Trophoblast cell (in vitro differentiated cells and primary cell): ENCODE results near the gene ARHGEF26.

Experiments used
- DNase-seq, 2 donors: peaks; one replicate each; pipeline ENCODE4 v3.0.0-alpha.2; 2016
- H2AFZ ChIP-seq: 2 replicates; pipeline ENCODE4 v1.6.1; 2013; ENCODE audit warnings: low read length, moderate library complexity, mild to moderate bottlenecking; ENCODE audit not compliant: insufficient read depth, poor library complexity
- H2AK5ac ChIP-seq: 2 replicates; pipeline ENCODE4 v1.6.1; 2013; ENCODE audit warnings: mild to moderate bottlenecking, low read length
- H2BK120ac ChIP-seq: 2 replicates; pipeline ENCODE4 v1.6.1; 2013; ENCODE audit warnings: low read length, mild to moderate bottlenecking, moderate library complexity; ENCODE audit not compliant: insufficient read depth, poor library complexity
- H2BK12ac ChIP-seq: 2 replicates; pipeline ENCODE4 v1.6.1; 2013; ENCODE audit warnings: mild to moderate bottlenecking, low read length, moderate library complexity
- H2BK5ac ChIP-seq: 2 replicates; pipeline ENCODE4 v1.6.1; 2013; ENCODE audit warnings: low read length, low read depth, moderate library complexity, mild to moderate bottlenecking; ENCODE audit not compliant: poor library complexity
- H3K14ac ChIP-seq: 2 replicates; pipeline ENCODE4 v1.6.1; 2013; ENCODE audit warnings: mild to moderate bottlenecking, low read length
- H3K18ac ChIP-seq: 2 replicates; pipeline ENCODE4 v1.6.1; 2013; ENCODE audit warnings: mild to moderate bottlenecking, low read length
- H3K23ac ChIP-seq: 2 replicates; pipeline ENCODE4 v1.6.1; 2013; ENCODE audit warnings: low read length
- H3K27ac ChIP-seq: 2 replicates; pipeline ENCODE4 v1.5.1; 2013; ENCODE audit warnings: low read depth, mild to moderate bottlenecking, inconsistent platforms, low read length, moderate library complexity
- H3K27me3 ChIP-seq: 2 replicates; pipeline ENCODE4 v1.6.1; 2013; ENCODE audit warnings: inconsistent platforms, mild to moderate bottlenecking, low read length, moderate library complexity; ENCODE audit not compliant: insufficient read depth
- H3K36me3 ChIP-seq, 2 experiments: 1 replicate in 1 of 2; 2 replicates in 1 of 2; pipeline ENCODE4 v1.6.1; 2013; ENCODE audit warnings: low read length in 2 of 2, mild to moderate bottlenecking in 2 of 2, moderate library complexity in 1 of 2; ENCODE audit not compliant: insufficient read depth in 2 of 2, control insufficient read depth in 1 of 2
- H3K4ac ChIP-seq: 2 replicates; pipeline ENCODE4 v1.6.1; 2013; ENCODE audit warnings: low read depth, mild to moderate bottlenecking, low read length, moderate library complexity
- H3K4me1 ChIP-seq, 2 experiments: 1 replicate in 1 of 2; 2 replicates in 1 of 2; pipeline ENCODE4 v1.6.1; 2013; ENCODE audit warnings: low read length in 2 of 2, mild to moderate bottlenecking in 2 of 2, moderate library complexity in 1 of 2; ENCODE audit not compliant: insufficient read depth in 2 of 2, control insufficient read depth in 1 of 2
- H3K4me2 ChIP-seq: 2 replicates; pipeline ENCODE4 v1.6.1; 2013; ENCODE audit warnings: inconsistent platforms, mild to moderate bottlenecking, low read length, moderate library complexity
- H3K4me3 ChIP-seq: 2 replicates; pipeline ENCODE4 v1.5.1; 2013; ENCODE audit warnings: mild to moderate bottlenecking, low read depth, low read length, inconsistent platforms
- H3K79me1 ChIP-seq: one replicate; pipeline ENCODE4 v1.6.1; 2013; ENCODE audit warnings: low read length
- H3K79me2 ChIP-seq: 2 replicates; pipeline ENCODE4 v1.6.1; 2013; ENCODE audit warnings: low read length, mild to moderate bottlenecking; ENCODE audit not compliant: control insufficient read depth, insufficient read depth, poor library complexity
- H3K9ac ChIP-seq: 2 replicates; pipeline ENCODE4 v1.6.1; 2013; ENCODE audit warnings: mild to moderate bottlenecking, low read length
- H3K9me3 ChIP-seq: 2 replicates; pipeline ENCODE4 v1.6.1; 2013; ENCODE audit warnings: low read depth, mild to moderate bottlenecking, control low read depth, inconsistent platforms, low read length; ENCODE audit not compliant: insufficient read depth
- H4K12ac ChIP-seq: 2 replicates; pipeline ENCODE4 v1.6.1; 2013; ENCODE audit warnings: low read depth, mild to moderate bottlenecking, low read length, moderate library complexity
- H4K8ac ChIP-seq: 2 replicates; pipeline ENCODE4 v1.6.1; 2013; ENCODE audit warnings: low read depth, mild to moderate bottlenecking, low read length, moderate library complexity
- H4K91ac ChIP-seq: one replicate; pipeline ENCODE4 v1.6.1; 2013; ENCODE audit warnings: low read depth, mild to moderate bottlenecking, low read length, moderate library complexity
- WGBS: extraction: QIAGEN DNeasy Blood & Tissue Kit; methylation state at CpG from one replicate; pipeline ENCODE4 v1.1.7; 2013; ENCODE audit warnings: missing lambda C conversion rate; ENCODE audit not compliant: insufficient read length, insufficient coverage; ENCODE audit errors: extremely low coverage; 5-methylcytosine and 5-hydroxymethylcytosine counted together

ARHGEF26 gene

DNA sequence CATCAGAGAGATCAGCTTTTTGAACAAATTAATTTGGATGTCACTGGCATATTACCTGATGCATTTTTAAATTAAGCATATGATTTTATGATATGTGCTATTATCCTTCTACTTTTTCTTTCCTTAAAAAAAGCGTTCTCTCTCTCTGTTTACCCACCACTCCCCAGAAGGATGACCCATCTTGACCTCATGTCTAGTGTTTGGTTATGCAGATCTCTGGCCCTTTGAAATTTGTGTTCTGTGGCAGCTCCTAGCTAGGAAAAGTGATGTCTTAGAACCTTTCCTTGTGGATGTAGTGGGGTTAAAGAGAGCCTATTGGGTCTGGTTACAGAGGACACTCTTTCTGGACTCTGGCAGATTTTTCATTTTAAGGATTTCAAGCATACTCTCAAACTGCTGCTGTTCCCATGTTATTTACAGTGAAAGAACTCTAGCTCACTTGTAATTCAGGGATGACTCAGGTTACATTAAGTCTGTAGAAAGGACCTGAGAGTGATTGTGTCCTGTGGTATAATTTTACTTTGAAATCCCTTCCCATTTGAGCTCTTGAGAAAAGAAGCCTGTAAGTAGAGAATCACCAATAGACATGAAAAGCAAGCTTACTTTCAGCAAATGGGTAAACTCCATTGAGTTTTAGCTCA is 23.8 kb downstream of the ARHGEF26 start:
- WGBS: no CpG with 5 or more reads among the region's 1 CpG
- Histone ChIP-seq H2AK5ac (no peak overlapping the region), H2AFZ (no peak overlapping the region), H3K18ac (no peak overlapping the region), H3K79me1 (no peaks in the 10 kb centered on the region), H3K14ac (no peak overlapping the region), H3K36me3 (no peaks in the 10 kb centered on the region), H3K9me3 (no peaks in the 10 kb centered on the region), H4K91ac (no peak overlapping the region), H2BK12ac (no peak overlapping the region), H2BK5ac (no peak overlapping the region), H3K4me2 (no peak overlapping the region), H3K27me3 (no peaks in the 10 kb centered on the region), H3K79me2 (no peaks in the 10 kb centered on the region), H3K4me3 (no peak overlapping the region), H3K4me1 (no peaks in the 10 kb centered on the region), H3K4ac (no peak overlapping the region), H4K12ac (no peak overlapping the region), H2BK120ac (no peak overlapping the region), H3K23ac (no peak overlapping the region), H3K27ac (no peak overlapping the region), H4K8ac (no peak overlapping the region), H3K9ac (no peak overlapping the region)
- no peak for DNase-seq

DNA sequence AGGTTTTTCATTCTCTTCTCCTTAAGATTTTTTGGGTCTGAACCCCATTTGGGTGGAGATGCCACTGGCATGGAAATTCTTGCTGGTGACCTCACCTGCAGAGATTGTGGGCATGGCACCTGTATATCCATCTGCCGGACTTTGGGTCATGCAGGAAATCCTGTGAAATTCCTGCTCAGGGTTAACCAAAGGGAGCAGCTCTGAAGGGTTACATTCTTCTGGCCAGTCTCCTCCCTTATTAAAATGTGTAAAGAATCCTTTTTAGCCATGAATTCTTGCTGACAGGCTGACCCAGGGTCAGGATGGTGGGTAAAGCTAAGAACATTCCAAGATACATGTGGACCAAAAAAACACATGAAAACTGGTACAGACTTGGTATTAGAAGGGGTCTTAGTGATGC is 27.4 kb downstream of the ARHGEF26 start:
- Histone ChIP-seq H3K4ac (no peak overlapping the region), H2BK120ac (no peak overlapping the region), H3K9ac (no peak overlapping the region), H3K18ac (no peak overlapping the region), H3K27ac (no peak overlapping the region), H3K36me3 (no peaks in the 10 kb centered on the region), H3K14ac (no peak overlapping the region), H3K9me3 (no peaks in the 10 kb centered on the region), H3K79me1 (no peaks in the 10 kb centered on the region), H2AFZ (no peak overlapping the region), H3K27me3 (no peaks in the 10 kb centered on the region), H2BK5ac (no peak overlapping the region), H3K4me3 (no peak overlapping the region), H4K12ac (no peak overlapping the region), H2BK12ac (no peak overlapping the region), H4K91ac (no peak overlapping the region), H2AK5ac (no peak overlapping the region), H3K79me2 (no peaks in the 10 kb centered on the region), H3K4me1 (no peaks in the 10 kb centered on the region), H3K4me2 (no peak overlapping the region), H3K23ac (no peak overlapping the region), H4K8ac (no peak overlapping the region)
- no CpG with 5 or more reads among the region's 1 CpG for WGBS
- no peak for DNase-seq

DNA sequence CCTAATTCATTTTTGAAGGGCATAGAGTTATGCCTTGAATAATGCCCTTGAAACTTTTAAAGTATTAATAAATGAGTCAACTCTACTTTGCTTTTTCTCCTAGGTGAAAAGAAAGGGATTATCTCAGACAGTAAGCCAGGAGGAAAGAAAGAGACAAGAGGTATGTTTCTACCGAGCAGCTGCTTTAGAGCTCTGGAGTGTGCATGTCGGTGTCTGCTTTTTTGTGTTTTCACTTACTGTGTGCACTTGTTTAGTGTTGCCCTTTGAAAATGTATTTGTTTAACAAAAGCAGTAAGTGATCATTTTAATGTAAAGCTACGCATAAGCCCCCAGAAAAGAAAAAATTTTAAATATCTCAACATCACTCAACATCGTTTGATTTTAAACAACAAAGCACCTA is 28.1 kb downstream of the ARHGEF26 start:
- Histone ChIP-seq H4K8ac (no peak overlapping the region), H3K79me2 (no peaks in the 10 kb centered on the region), H3K18ac (no peak overlapping the region), H3K9ac (no peak overlapping the region), H4K91ac (no peak overlapping the region), H2BK120ac (no peak overlapping the region), H3K4me3 (no peak overlapping the region), H3K4me2 (no peak overlapping the region), H3K14ac (no peak overlapping the region), H3K9me3 (no peaks in the 10 kb centered on the region), H3K27ac (no peak overlapping the region), H3K23ac (no peak overlapping the region), H3K79me1 (no peaks in the 10 kb centered on the region), H2BK12ac (no peak overlapping the region), H2AFZ (no peak overlapping the region), H2BK5ac (no peak overlapping the region), H3K27me3 (no peaks in the 10 kb centered on the region), H2AK5ac (no peak overlapping the region), H3K4ac (no peak overlapping the region), H4K12ac (no peak overlapping the region), H3K4me1 (no peaks in the 10 kb centered on the region), H3K36me3 (no peaks in the 10 kb centered on the region)
- WGBS: no CpG with 5 or more reads among the region's 4 CpGs
- DNase-seq: no peak

DNA sequence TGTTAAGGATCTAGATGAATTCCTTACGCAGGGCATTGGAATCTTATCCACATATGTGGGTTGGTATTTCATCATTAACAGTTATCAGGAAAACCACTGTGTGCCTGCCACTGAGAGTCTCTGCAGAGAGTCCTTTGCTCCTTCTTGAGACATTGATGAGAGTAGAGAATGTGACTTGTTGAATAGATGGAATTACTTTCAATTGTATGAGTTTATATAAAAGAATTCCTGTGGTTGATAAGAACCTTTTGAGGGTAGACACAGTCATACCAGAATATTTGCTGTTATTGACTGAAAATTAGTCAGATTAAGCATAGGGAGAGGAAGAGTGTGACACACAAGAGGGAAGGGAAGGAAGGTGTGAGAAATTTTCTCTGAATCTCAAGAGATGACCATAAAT is 30.8 kb downstream of the ARHGEF26 start:
- H3K27ac ChIP-seq: no peak overlapping the region
- H2BK120ac ChIP-seq: no peak overlapping the region
- no CpG with 5 or more reads among the region's 1 CpG for WGBS
- H3K18ac ChIP-seq: no peak overlapping the region
- no peak overlapping the region for H4K8ac ChIP-seq
- no peaks in the 10 kb centered on the region for H3K4me1 ChIP-seq
- H4K91ac ChIP-seq: no peak overlapping the region
- no peak overlapping the region for H2BK5ac ChIP-seq
- H3K4me2 ChIP-seq: no peak overlapping the region
- H3K9ac ChIP-seq: no peak overlapping the region
- H3K36me3 ChIP-seq: no peaks in the 10 kb centered on the region
- peak in 1 of 2 donors; percentile 36 for DNase-seq
- H2AK5ac ChIP-seq: no peak overlapping the region
- no peak overlapping the region for H3K14ac ChIP-seq
- no peak overlapping the region for H4K12ac ChIP-seq
- H3K4me3 ChIP-seq: no peak overlapping the region
- no peaks in the 10 kb centered on the region for H3K79me2 ChIP-seq
- H2BK12ac ChIP-seq: no peak overlapping the region
- no peaks in the 10 kb centered on the region for H3K79me1 ChIP-seq
- H3K4ac ChIP-seq: no peak overlapping the region
- no peaks in the 10 kb centered on the region for H3K9me3 ChIP-seq
- H3K23ac ChIP-seq: no peak overlapping the region
- no peak overlapping the region for H2AFZ ChIP-seq
- no peaks in the 10 kb centered on the region for H3K27me3 ChIP-seq
